K562 (cell line): ENCODE results near the gene EPN3. TPM values are rescaled to one million over a fixed set of nuclear protein-coding genes. Genes with fewer than 3 reads are reported as not detected.
A peak's percentile ranks its signal among the peaks of the same experiment; 100 is the strongest.

Experiments used
- ATAC-seq: fragments of 200-7000 bp; cut with Tn5 transposase; 3 replicates; pipeline ENCODE4 v1.9.1; 2020; ENCODE audit warnings: moderate library complexity
- BruUV-seq: library from RNA; stranded (reverse); fragments of 400-500 nt; replicated peaks from 2 replicates; lab custom pipeline; 2021; lab: Mats Ljungman, UMichigan
- CTCF ChIA-PET: fragments of 300-600 bp; formaldehyde crosslinking; extraction: SDS; loops from one replicate; lab custom pipeline; 2021; ENCODE audit warnings: low intra/inter-chr PET ratio; lab: Yijun Ruan, JAX
- POLR2A ChIA-PET: fragments of 300-600, 350-650 bp; sonication (Branson Sonifier 250); formaldehyde crosslinking; extraction: SDS; loops from one replicate; lab custom pipeline; 2021; ENCODE audit warnings: antibody characterized with exemption, inconsistent platforms; lab: Yijun Ruan, JAX
- DNase-seq, 4 experiments: peaks; one replicate each; pipeline versions ENCODE4 v3.0.0 to v3.0.0-alpha.2; 2011 to 2018; ENCODE audit warnings: low spot score in 3 of 4, mixed read lengths in 3 of 4; ENCODE audit errors: extremely low read depth in 1 of 4
- FAIRE-seq: peaks from 2 replicates; lab custom pipeline; 2011; peaks lifted over from hg19 to GRCh38; lab: Jason Lieb, UNC
- H2AFZ ChIP-seq: 2 replicates; pipeline ENCODE4 v1.6.0; 2011; ENCODE audit warnings: low read depth, low read length, control low read depth, inconsistent platforms
- H3K27ac ChIP-seq: fragments of 200-600 bp; 3 replicates; pipeline ENCODE4 v1.8.0; 2011; ENCODE audit warnings: low read depth, mild to moderate bottlenecking, control low read depth, inconsistent platforms, low read length, moderate library complexity, mixed read lengths; ENCODE audit errors: extremely low read depth
- H3K27me3 ChIP-seq, 2 experiments: fragments of 300-600 bp in 1 of 2; 2 replicates in 1 of 2; 3 replicates in 1 of 2; pipeline versions ENCODE4 v1.6.0 to v1.8.0; 2011; ENCODE audit warnings: inconsistent platforms in 2 of 2, low read length in 2 of 2, mild to moderate bottlenecking in 1 of 2, mixed read lengths in 1 of 2, moderate library complexity in 1 of 2; ENCODE audit not compliant: control insufficient read depth in 2 of 2, insufficient read depth in 2 of 2
- H3K36me3 ChIP-seq: fragments of 300-600 bp; 3 replicates; pipeline ENCODE4 v1.8.0; 2011; ENCODE audit warnings: mild to moderate bottlenecking, low read length, inconsistent platforms; ENCODE audit not compliant: control insufficient read depth, insufficient read depth
- H3K4me1 ChIP-seq, 2 experiments: fragments of 200-600 bp in 1 of 2; replicated peaks in 1 of 2; 2 replicates in 1 of 2; 3 replicates in 1 of 2; pipeline versions ENCODE4 v1.5.1 to v1.8.0; 2011; ENCODE audit warnings: inconsistent platforms in 2 of 2, low read length in 2 of 2, mild to moderate bottlenecking in 1 of 2, mixed read lengths in 1 of 2, moderate library complexity in 1 of 2; ENCODE audit not compliant: control insufficient read depth in 2 of 2, insufficient read depth in 2 of 2
- H3K4me2 ChIP-seq: 2 replicates; pipeline ENCODE4 v1.6.1; 2011; ENCODE audit warnings: low read length, control low read depth, inconsistent platforms, mixed read lengths; ENCODE audit not compliant: insufficient read depth
- H3K4me3 ChIP-seq: fragments of 200-600 bp; sonication (generic), shearing (Covaris generic); 2 replicates; pipeline ENCODE4 v1.5.1; 2016; ENCODE audit warnings: control low read depth, inconsistent platforms
- H3K79me2 ChIP-seq: fragments of 200-600 bp; 3 replicates; pipeline ENCODE4 v1.8.0; 2011; ENCODE audit warnings: low read length, inconsistent platforms; ENCODE audit not compliant: control insufficient read depth, insufficient read depth
- H3K9ac ChIP-seq, 2 experiments: 2 replicates each; pipeline versions ENCODE4 v1.6.0 to v1.6.1; 2011; ENCODE audit warnings: low read depth in 2 of 2, low read length in 2 of 2, control low read depth in 1 of 2, inconsistent platforms in 1 of 2, mild to moderate bottlenecking in 1 of 2, mixed read lengths in 1 of 2; ENCODE audit not compliant: insufficient read depth in 1 of 2
- H3K9me1 ChIP-seq: one replicate; pipeline ENCODE4 v1.6.0; 2011; ENCODE audit warnings: inconsistent platforms, mild to moderate bottlenecking, low read length, moderate library complexity; ENCODE audit not compliant: control insufficient read depth, insufficient read depth
- H3K9me3 ChIP-seq: replicated peaks from 2 replicates; pipeline ENCODE4 v1.5.1; 2011; ENCODE audit warnings: low read depth, low read length, inconsistent platforms; ENCODE audit not compliant: control insufficient read depth, insufficient read depth
- H4K20me1 ChIP-seq: replicated peaks from 2 replicates; pipeline ENCODE4 v1.6.1; 2011; ENCODE audit warnings: low read length, inconsistent platforms, mixed read lengths; ENCODE audit not compliant: control insufficient read depth, insufficient read depth
- LARP7 ChIP-seq: fragments of 450-650 bp; IDR thresholded peaks from 2 replicates; pipeline ENCODE4 v1.6.1; 2016
- RFX1 ChIP-seq: fragments of 450-650 bp; IDR thresholded peaks from 2 replicates; pipeline ENCODE4 v1.6.1; 2016; ENCODE audit warnings: mild to moderate bottlenecking, moderate library complexity
- WGBS: fragments of 100-300 bp; shearing (Covaris generic); methylation state at CpG from one replicate; pipeline ENCODE4 v1.1.6; 2016; ENCODE audit warnings: low coverage, mixed read lengths; ENCODE audit not compliant: insufficient coverage; ENCODE audit errors: missing lambda C conversion rate; 5-methylcytosine and 5-hydroxymethylcytosine counted together
- in situ Hi-C: fragments of 300-500 bp; cut with MboI; formaldehyde crosslinking; loops from 4 replicates; pipeline ENCODE4 v1.15.0; 2018; ENCODE audit warnings: inconsistent platforms, mixed read lengths
- intact Hi-C: fragments of 100-400 bp; cut with micrococcal nuclease; formaldehyde crosslinking; loops from 2 replicates; pipeline ENCODE4 v1.14.2; 2022
- polyA plus RNA-seq, 8 experiments: library from polyadenylated mRNA; depleted of rRNA in 4 of 8; stranded (reverse) in 5 of 8; unstranded in 3 of 8; fragments of >200 nt; fragmentation: Nextera tagmentation in 2 of 8; fragmentation: Illumina TruSeq in 1 of 8; extraction: Ambion mirVana in 2 of 8; extraction: Trizol in 1 of 8; gene quantifications; 2 replicates each; pipeline versions ENCODE4 v1.2.1 to v1.2.3, GENCODE V29; 2011 to 2014; ENCODE audit warnings: inconsistent platforms in 1 of 8, missing spikeins in 1 of 8
- total RNA-seq, 7 experiments: library from RNA; depleted of rRNA in 6 of 7; stranded (reverse); fragments of >200 nt in 6 of 7; fragmentation: Illumina TruSeq in 2 of 7; extraction: Trizol in 2 of 7; gene quantifications; 2 replicates each; pipeline versions ENCODE4 v1.2.1 to v1.2.3, GENCODE V29; 2011 to 2021; ENCODE audit warnings: low replicate concordance in 1 of 7

Gene EPN3
- total and polyA plus RNA-seq, 9 of the 15 experiments (the other 6 are each of a cell fraction or from before 2014, with no cell fraction given), result 0.16 TPM; not detected in 8

DNA sequence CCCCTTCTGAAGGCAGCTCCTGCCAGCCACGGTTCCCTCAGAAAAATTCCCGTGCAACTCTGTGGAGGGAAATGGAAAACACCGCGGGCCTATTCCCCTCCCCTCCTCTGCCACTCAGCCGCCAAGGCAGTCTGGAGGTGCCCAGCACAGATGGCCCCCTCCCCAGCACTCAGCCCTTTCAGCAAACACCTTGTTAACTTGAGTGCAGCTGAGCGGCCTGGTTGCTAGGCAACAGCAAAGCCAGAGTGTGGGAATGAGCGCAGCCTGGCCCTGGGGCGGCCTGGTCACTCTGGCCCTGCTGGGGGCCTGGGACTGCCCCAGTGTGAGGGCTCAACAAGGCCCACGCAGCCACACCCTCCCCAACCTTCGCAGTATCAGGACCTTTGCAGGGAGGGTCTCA is 60.8 kb downstream of the EPN3 start:
- Histone ChIP-seq H3K9me1 (no peaks in the 10 kb centered on the region), H3K36me3 (no peaks in the 10 kb centered on the region), H4K20me1 (peaks cover 7% of the 10 kb centered on the region), H2AFZ (no peak overlapping the region), H3K9me3 (no peaks in the 10 kb centered on the region), H3K9ac (peak overlapping the region in 1 of 2 experiments; percentile 26; a peak in 1 of 4 replicates), H3K4me2 (no peak overlapping the region), H3K27me3 (peaks cover 34 to 86% of the 10 kb centered on the region in 2 experiments), H3K4me1 (peaks cover 0 to 23% of the 10 kb centered on the region in 2 experiments; a peak in 2 of 5 replicates), H3K27ac (no peak overlapping the region), H3K79me2 (no peaks in the 10 kb centered on the region), H3K4me3 (no peak overlapping the region)
- 0% methylated on average over 9 of the region's 10 CpGs for WGBS
- FAIRE-seq, result no peak
- ChIA-PET POLR2A (interaction anchor here (1.1 kb wide), 1 partner anchor 23 kb away, joined by 3 read pairs; no protein-coding TSS in a partner anchor), CTCF (no interaction called here)
- no peak for DNase-seq
- peak; percentile 94 for TF ChIP-seq RFX1
- TF ChIP-seq LARP7, result no peak
- in situ Hi-C loops (no loop called here), intact Hi-C loops (no loop called here)
- no TSS peak for BruUV-seq
- ATAC-seq, result peak; percentile 27; the same call in 1 of the 3 replicates

Other genes with a start within 250 kb of the EPN3 start
Only the 7 nearest of the 14 such genes appear.
- gene ACSF2, start 106.5 kb upstream of the EPN3 start, total RNA-seq (2014; rRNA removed), result 3.1 and 5.0 TPM in 2 replicates
- gene ACSF2, start 106.5 kb upstream of the EPN3 start, total RNA-seq (2014; rRNA removed; fragmentation: Illumina TruSeq; extraction: Trizol), result 2.3 and 2.9 TPM in 2 replicates
- 4.1 and 4.4 TPM in 2 replicates for gene ACSF2, start 106.5 kb upstream of the EPN3 start, total RNA-seq (2015; rRNA removed; fragmentation: Illumina TruSeq; extraction: Trizol)
- gene ACSF2, start 106.5 kb upstream of the EPN3 start, total RNA-seq (2021), result 6.1 and 6.2 TPM in 2 replicates
- gene ACSF2, start 106.5 kb upstream of the EPN3 start, polyA plus RNA-seq (2011; rRNA removed), result 3.5 and 11.4 TPM in 2 replicates
- gene ACSF2, start 106.5 kb upstream of the EPN3 start, polyA plus RNA-seq (2014; fragmentation: Illumina TruSeq; extraction: Trizol), result 3.0 and 5.4 TPM in 2 replicates
- gene ACSF2, start 106.5 kb upstream of the EPN3 start, polyA plus RNA-seq (2014; fragmentation: Nextera tagmentation; extraction: Ambion mirVana), result 1 to 10 TPM in 1 of 2 experiments, under 1 TPM in 1; 0.89 to 1.5 TPM
- gene ACSF2, start 106.5 kb upstream of the EPN3 start, polyA plus RNA-seq (2014; rRNA removed), result 4.9 and 7.2 TPM in 2 replicates
- gene CHAD, start 63.9 kb upstream of the EPN3 start, total RNA-seq (2014; rRNA removed), result not detected in 2 replicates
- gene CHAD, start 63.9 kb upstream of the EPN3 start, total RNA-seq (2014; rRNA removed; fragmentation: Illumina TruSeq; extraction: Trizol), result not detected in 2 replicates
- gene CHAD, start 63.9 kb upstream of the EPN3 start, total RNA-seq (2015; rRNA removed; fragmentation: Illumina TruSeq; extraction: Trizol), result not detected in 2 replicates
- not detected in 2 replicates for gene CHAD, start 63.9 kb upstream of the EPN3 start, total RNA-seq (2021)
- gene CHAD, start 63.9 kb upstream of the EPN3 start, polyA plus RNA-seq (2011; rRNA removed), result not detected in 2 replicates
- not detected in 2 replicates for gene CHAD, start 63.9 kb upstream of the EPN3 start, polyA plus RNA-seq (2014; fragmentation: Illumina TruSeq; extraction: Trizol)
- gene CHAD, start 63.9 kb upstream of the EPN3 start, polyA plus RNA-seq (2014; fragmentation: Nextera tagmentation; extraction: Ambion mirVana), result not detected
- not detected in 2 replicates for gene CHAD, start 63.9 kb upstream of the EPN3 start, polyA plus RNA-seq (2014; rRNA removed)
- 27.3 and 39.7 TPM in 2 replicates for gene RSAD1, start 53.9 kb upstream of the EPN3 start, total RNA-seq (2014; rRNA removed)
- gene RSAD1, start 53.9 kb upstream of the EPN3 start, total RNA-seq (2014; rRNA removed; fragmentation: Illumina TruSeq; extraction: Trizol), result 24.5 and 26.8 TPM in 2 replicates
- gene RSAD1, start 53.9 kb upstream of the EPN3 start, total RNA-seq (2015; rRNA removed; fragmentation: Illumina TruSeq; extraction: Trizol), result 25.9 and 26.2 TPM in 2 replicates
- 41.9 and 44.0 TPM in 2 replicates for gene RSAD1, start 53.9 kb upstream of the EPN3 start, total RNA-seq (2021)
- 37.3 and 40.0 TPM in 2 replicates for gene RSAD1, start 53.9 kb upstream of the EPN3 start, polyA plus RNA-seq (2011; rRNA removed)
- gene RSAD1, start 53.9 kb upstream of the EPN3 start, polyA plus RNA-seq (2014; fragmentation: Illumina TruSeq; extraction: Trizol), result 23.1 and 24.9 TPM in 2 replicates
- gene RSAD1, start 53.9 kb upstream of the EPN3 start, polyA plus RNA-seq (2014; fragmentation: Nextera tagmentation; extraction: Ambion mirVana), result 1 to 10 TPM; 4.5 to 5.2 TPM
- gene RSAD1, start 53.9 kb upstream of the EPN3 start, polyA plus RNA-seq (2014; rRNA removed), result 42.5 and 44.8 TPM in 2 replicates
- gene MYCBPAP, start 24.3 kb upstream of the EPN3 start, total RNA-seq (2014; rRNA removed), result not detected in 2 replicates
- gene MYCBPAP, start 24.3 kb upstream of the EPN3 start, total RNA-seq (2014; rRNA removed; fragmentation: Illumina TruSeq; extraction: Trizol), result not detected in 2 replicates
- not detected in 2 replicates for gene MYCBPAP, start 24.3 kb upstream of the EPN3 start, total RNA-seq (2015; rRNA removed; fragmentation: Illumina TruSeq; extraction: Trizol)
- gene MYCBPAP, start 24.3 kb upstream of the EPN3 start, total RNA-seq (2021), result not detected in 2 replicates
- not detected in 2 replicates for gene MYCBPAP, start 24.3 kb upstream of the EPN3 start, polyA plus RNA-seq (2011; rRNA removed)
- not detected in 2 replicates for gene MYCBPAP, start 24.3 kb upstream of the EPN3 start, polyA plus RNA-seq (2014; fragmentation: Illumina TruSeq; extraction: Trizol)
- gene MYCBPAP, start 24.3 kb upstream of the EPN3 start, polyA plus RNA-seq (2014; fragmentation: Nextera tagmentation; extraction: Ambion mirVana), result not detected
- not detected in 2 replicates for gene MYCBPAP, start 24.3 kb upstream of the EPN3 start, polyA plus RNA-seq (2014; rRNA removed)
- 1.0 and 2.6 TPM in 2 replicates for gene SPATA20, start 14.4 kb downstream of the EPN3 start, total RNA-seq (2014; rRNA removed)
- gene SPATA20, start 14.4 kb downstream of the EPN3 start, total RNA-seq (2014; rRNA removed; fragmentation: Illumina TruSeq; extraction: Trizol), result 0.67 and 0.80 TPM in 2 replicates
- gene SPATA20, start 14.4 kb downstream of the EPN3 start, total RNA-seq (2015; rRNA removed; fragmentation: Illumina TruSeq; extraction: Trizol), result 1.8 and 2.1 TPM in 2 replicates
- 2.5 and 3.2 TPM in 2 replicates for gene SPATA20, start 14.4 kb downstream of the EPN3 start, total RNA-seq (2021)
- 1.5 and 5.8 TPM in 2 replicates for gene SPATA20, start 14.4 kb downstream of the EPN3 start, polyA plus RNA-seq (2011; rRNA removed)
- 1.3 and 2.1 TPM in 2 replicates for gene SPATA20, start 14.4 kb downstream of the EPN3 start, polyA plus RNA-seq (2014; fragmentation: Illumina TruSeq; extraction: Trizol)
- under 1 TPM; 0.08 to 0.13 TPM for gene SPATA20, start 14.4 kb downstream of the EPN3 start, polyA plus RNA-seq (2014; fragmentation: Nextera tagmentation; extraction: Ambion mirVana)
- gene SPATA20, start 14.4 kb downstream of the EPN3 start, polyA plus RNA-seq (2014; rRNA removed), result 3.7 and 4.0 TPM in 2 replicates
- gene CACNA1G, start 28.0 kb downstream of the EPN3 start, total RNA-seq (2014; rRNA removed), result not detected in 2 replicates
- gene CACNA1G, start 28.0 kb downstream of the EPN3 start, total RNA-seq (2014; rRNA removed; fragmentation: Illumina TruSeq; extraction: Trizol), result not detected in 2 replicates
- not detected in 2 replicates for gene CACNA1G, start 28.0 kb downstream of the EPN3 start, total RNA-seq (2015; rRNA removed; fragmentation: Illumina TruSeq; extraction: Trizol)
- gene CACNA1G, start 28.0 kb downstream of the EPN3 start, total RNA-seq (2021), result not detected in 2 replicates
- gene CACNA1G, start 28.0 kb downstream of the EPN3 start, polyA plus RNA-seq (2011; rRNA removed), result 0.01 TPM in 1 of 2 replicates, not detected in the other
- gene CACNA1G, start 28.0 kb downstream of the EPN3 start, polyA plus RNA-seq (2014; fragmentation: Illumina TruSeq; extraction: Trizol), result not detected in 2 replicates
- gene CACNA1G, start 28.0 kb downstream of the EPN3 start, polyA plus RNA-seq (2014; fragmentation: Nextera tagmentation; extraction: Ambion mirVana), result not detected
- not detected in 2 replicates for gene CACNA1G, start 28.0 kb downstream of the EPN3 start, polyA plus RNA-seq (2014; rRNA removed)
- gene ABCC3, start 102.1 kb downstream of the EPN3 start, total RNA-seq (2014; rRNA removed), result not detected in 2 replicates
- gene ABCC3, start 102.1 kb downstream of the EPN3 start, total RNA-seq (2014; rRNA removed; fragmentation: Illumina TruSeq; extraction: Trizol), result not detected in 2 replicates
- not detected in 2 replicates for gene ABCC3, start 102.1 kb downstream of the EPN3 start, total RNA-seq (2015; rRNA removed; fragmentation: Illumina TruSeq; extraction: Trizol)
- 0.34 and 1.6 TPM in 2 replicates for gene ABCC3, start 102.1 kb downstream of the EPN3 start, total RNA-seq (2021)
- gene ABCC3, start 102.1 kb downstream of the EPN3 start, polyA plus RNA-seq (2011; rRNA removed), result 0.78 and 0.93 TPM in 2 replicates
- gene ABCC3, start 102.1 kb downstream of the EPN3 start, polyA plus RNA-seq (2014; fragmentation: Illumina TruSeq; extraction: Trizol), result not detected in 2 replicates
- under 1 TPM in 1 of 2 experiments, not detected in 1; 0.03 TPM for gene ABCC3, start 102.1 kb downstream of the EPN3 start, polyA plus RNA-seq (2014; fragmentation: Nextera tagmentation; extraction: Ambion mirVana)
- gene ABCC3, start 102.1 kb downstream of the EPN3 start, polyA plus RNA-seq (2014; rRNA removed), result 0.07 TPM in 1 of 2 replicates, not detected in the other